ENCODE results near the gene SLC16A5. TPM values are rescaled to one million over a fixed set of nuclear protein-coding genes. Genes with fewer than 3 reads are reported as not detected.

Gene SLC16A5
- total RNA-seq, 1 experiment from 2014 or later: 1.2 TPM

GRCh38 chr17:75077072-75077495 lies 10.7 kb upstream of the SLC16A5 start:
- H4K20me1 ChIP-seq (ENCODE audit: low read length): no peaks in the 10 kb centered on the region
- no peak for DNase-seq
- no peak overlapping the region for H3K4me2 ChIP-seq (ENCODE audit: low read length)
- no peak overlapping the region for H3K27ac ChIP-seq (ENCODE audit: low read length)
- no peaks in the 10 kb centered on the region for H3K9me3 ChIP-seq (ENCODE audit: low read length)
- no peaks in the 10 kb centered on the region for H3K27me3 ChIP-seq (ENCODE audit: low read length)
- intact Hi-C loops (cut with micrococcal nuclease): no loop called here
- no TSS peak for BruUV-seq (replicated peaks)
- no peaks in the 10 kb centered on the region for H3K36me3 ChIP-seq (ENCODE audit: low read depth, low read length)
- H3K4me1 ChIP-seq (ENCODE audit: insufficient read depth, low read length): peaks cover 26% of the 10 kb centered on the region
- no peak for TF ChIP-seq EZH2 (IDR thresholded peaks at IDR 0.05; ENCODE audit: low read length, unreplicated experiment)
- TF ChIP-seq EZH2phosphoT487 (IDR thresholded peaks at IDR 0.05; ENCODE audit: borderline replicate concordance, low read length): no peak
- no peak for TF ChIP-seq CTCF (conservative IDR thresholded peaks at IDR 0.05; ENCODE audit: low read depth, low read length)
- H3K79me2 ChIP-seq (ENCODE audit: low read length): no peaks in the 10 kb centered on the region
- ATAC-seq: no peak
- H2AFZ ChIP-seq (ENCODE audit: low read length): no peak overlapping the region
- H3K9me2 ChIP-seq (replicated peaks; ENCODE audit: low read length): no peaks in the 10 kb centered on the region
- ChIA-PET CTCF (no interaction called here), POLR2A (ENCODE audit: unreplicated experiment) (no interaction called here)
- peaks cover 5% of the 10 kb centered on the region for H3F3A ChIP-seq (ENCODE audit: low read length, unreplicated experiment)
- H3K9ac ChIP-seq (ENCODE audit: low read length): no peak overlapping the region
- no peak overlapping the region for H3K4me3 ChIP-seq (ENCODE audit: low read length)

- POLR2A ChIA-PET (ENCODE audit: unreplicated experiment): no interaction called here
- BruUV-seq (replicated peaks): no TSS peak
- peak overlapping the region; percentile 79 for H3K27ac ChIP-seq (ENCODE audit: low read length)
Observed at GRCh38 chr17:75077496-75078283, 10.1 kb upstream of the SLC16A5 start.

More at GRCh38 chr17:75077496-75078283, 10.1 kb upstream of the SLC16A5 start:
- intact Hi-C loops (cut with micrococcal nuclease): no loop called here
- Histone ChIP-seq H3K4me2 (ENCODE audit: low read length) (peak overlapping the region; percentile 66), H3K27me3 (ENCODE audit: low read length) (no peaks in the 10 kb centered on the region), H2AFZ (ENCODE audit: low read length) (peak overlapping the region; percentile 62; the same call in 1 of the 2 replicates), H3K9ac (ENCODE audit: low read length) (peak overlapping the region; percentile 57), H3F3A (ENCODE audit: low read length, unreplicated experiment) (peaks cover 5% of the 10 kb centered on the region), H3K4me1 (ENCODE audit: insufficient read depth, low read length) (peaks cover 26% of the 10 kb centered on the region), H3K9me2 (replicated peaks; ENCODE audit: low read length) (no peaks in the 10 kb centered on the region), H3K36me3 (ENCODE audit: low read depth, low read length) (no peaks in the 10 kb centered on the region), H3K4me3 (ENCODE audit: low read length) (no peak overlapping the region), H3K9me3 (ENCODE audit: low read length) (no peaks in the 10 kb centered on the region), H3K79me2 (ENCODE audit: low read length) (no peaks in the 10 kb centered on the region), H4K20me1 (ENCODE audit: low read length) (no peaks in the 10 kb centered on the region)
- TF ChIP-seq CTCF (conservative IDR thresholded peaks at IDR 0.05; ENCODE audit: low read depth, low read length) (peak; percentile 24; the same call in 1 of the 2 replicates), EZH2phosphoT487 (IDR thresholded peaks at IDR 0.05; ENCODE audit: borderline replicate concordance, low read length) (no peak)
- CTCF ChIA-PET: no interaction called here
- no peak for ATAC-seq
- no peak for DNase-seq
